WI38 (cell line): ENCODE measurements around the gene CSRP1.

Experiments
- H3K4me3 ChIP-seq: 2 replicates; pipeline ENCODE4 v1.5.1; 2011; ENCODE audit warnings: low read depth, mild to moderate bottlenecking, control low read depth, low read length
- TF ChIP-seq, protein P1 (sequence below): IDR thresholded peaks from 2 replicates; pipeline ENCODE4 v1.5.1; 2012; ENCODE audit warnings: low read depth, mild to moderate bottlenecking, control low read depth, low read length

The CSRP1 gene

DNA sequence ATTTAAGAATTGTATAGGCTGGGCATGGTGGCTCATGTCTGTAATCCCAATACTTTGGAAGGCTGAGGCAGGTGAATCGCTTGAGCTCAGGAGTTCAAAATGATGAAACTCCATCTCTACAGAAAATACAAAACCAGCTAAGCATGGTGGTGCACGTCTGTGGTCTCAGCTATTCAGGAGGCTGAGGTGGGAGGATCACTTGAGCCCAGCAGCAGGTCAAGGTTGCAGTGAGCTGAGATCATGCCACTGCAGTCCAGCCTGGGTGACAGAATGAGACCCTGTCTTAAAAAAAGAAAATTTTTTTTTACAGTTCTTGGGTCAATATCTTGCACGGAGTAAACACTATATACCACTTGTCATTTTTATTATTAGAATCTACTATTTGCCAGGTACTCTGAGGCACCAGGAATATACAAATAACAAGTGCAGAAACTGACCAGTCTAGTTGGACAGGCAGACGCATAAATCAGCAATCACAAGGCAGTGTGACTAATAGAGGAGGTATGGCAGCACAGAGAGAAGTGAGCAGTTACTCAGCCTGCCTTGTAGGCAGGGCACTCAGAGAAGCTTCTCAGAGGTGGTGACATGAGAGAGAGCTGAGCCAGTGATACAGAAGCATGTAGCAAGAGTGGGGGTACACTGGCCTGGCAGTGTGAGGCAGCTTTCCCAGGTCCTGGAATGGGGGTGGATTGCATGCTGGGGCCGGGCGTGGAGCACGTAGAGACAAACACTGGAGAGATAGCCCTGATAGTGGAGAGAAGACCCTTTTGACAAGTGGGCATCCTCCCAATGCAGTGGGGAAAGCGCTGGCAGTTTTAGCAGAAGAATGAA is 45.9 kb downstream of the CSRP1 start:
- TF ChIP-seq, protein P1, sequence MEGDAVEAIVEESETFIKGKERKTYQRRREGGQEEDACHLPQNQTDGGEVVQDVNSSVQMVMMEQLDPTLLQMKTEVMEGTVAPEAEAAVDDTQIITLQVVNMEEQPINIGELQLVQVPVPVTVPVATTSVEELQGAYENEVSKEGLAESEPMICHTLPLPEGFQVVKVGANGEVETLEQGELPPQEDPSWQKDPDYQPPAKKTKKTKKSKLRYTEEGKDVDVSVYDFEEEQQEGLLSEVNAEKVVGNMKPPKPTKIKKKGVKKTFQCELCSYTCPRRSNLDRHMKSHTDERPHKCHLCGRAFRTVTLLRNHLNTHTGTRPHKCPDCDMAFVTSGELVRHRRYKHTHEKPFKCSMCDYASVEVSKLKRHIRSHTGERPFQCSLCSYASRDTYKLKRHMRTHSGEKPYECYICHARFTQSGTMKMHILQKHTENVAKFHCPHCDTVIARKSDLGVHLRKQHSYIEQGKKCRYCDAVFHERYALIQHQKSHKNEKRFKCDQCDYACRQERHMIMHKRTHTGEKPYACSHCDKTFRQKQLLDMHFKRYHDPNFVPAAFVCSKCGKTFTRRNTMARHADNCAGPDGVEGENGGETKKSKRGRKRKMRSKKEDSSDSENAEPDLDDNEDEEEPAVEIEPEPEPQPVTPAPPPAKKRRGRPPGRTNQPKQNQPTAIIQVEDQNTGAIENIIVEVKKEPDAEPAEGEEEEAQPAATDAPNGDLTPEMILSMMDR = no peak
- peak overlapping the region; percentile 2; the same call in 1 of the 2 replicates for H3K4me3 ChIP-seq

DNA sequence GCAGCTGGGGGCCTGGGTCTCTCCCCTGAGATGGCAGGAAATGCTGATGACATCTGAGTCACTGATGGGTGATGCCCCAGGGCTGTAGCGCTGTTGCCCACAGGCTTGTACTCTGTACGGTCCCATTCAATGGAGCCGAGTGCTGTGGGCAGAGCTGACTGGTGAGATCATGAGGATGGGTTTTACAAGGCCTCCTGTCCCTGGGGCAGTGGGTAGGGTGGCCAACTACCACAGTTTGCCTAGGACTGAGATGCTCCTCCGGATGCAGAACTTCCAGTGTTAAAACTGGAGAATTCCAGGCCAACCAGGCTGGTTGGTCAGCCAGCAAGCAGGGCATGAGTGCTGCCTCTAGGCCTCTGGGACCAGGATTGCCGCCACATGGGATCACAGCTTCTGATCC is 47.1 kb downstream of the CSRP1 start:
- H3K4me3 ChIP-seq = no peak overlapping the region
- TF ChIP-seq, protein P1 = no peak

DNA sequence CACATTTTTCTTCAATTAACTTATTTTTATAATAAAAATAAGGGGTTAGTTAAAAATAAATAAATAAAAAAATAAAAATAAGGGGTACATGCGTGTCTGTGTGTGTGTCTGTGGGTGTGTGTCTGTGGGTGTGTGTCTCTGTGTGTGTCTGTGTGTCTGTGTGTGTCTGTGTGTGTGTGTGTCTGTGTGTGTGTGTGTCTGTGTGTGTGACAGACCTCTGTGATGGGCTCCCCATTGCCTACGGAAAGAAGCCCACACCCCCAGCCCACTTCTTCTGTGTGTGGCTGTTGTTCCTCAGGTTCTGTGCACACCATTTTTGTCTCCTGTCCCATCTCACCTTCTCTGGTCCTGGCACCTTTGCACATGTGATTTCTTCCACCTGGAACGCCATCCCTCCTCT is 47.9 kb downstream of the CSRP1 start:
- H3K4me3 ChIP-seq = no peak overlapping the region
- TF ChIP-seq, protein P1 = no peak

DNA sequence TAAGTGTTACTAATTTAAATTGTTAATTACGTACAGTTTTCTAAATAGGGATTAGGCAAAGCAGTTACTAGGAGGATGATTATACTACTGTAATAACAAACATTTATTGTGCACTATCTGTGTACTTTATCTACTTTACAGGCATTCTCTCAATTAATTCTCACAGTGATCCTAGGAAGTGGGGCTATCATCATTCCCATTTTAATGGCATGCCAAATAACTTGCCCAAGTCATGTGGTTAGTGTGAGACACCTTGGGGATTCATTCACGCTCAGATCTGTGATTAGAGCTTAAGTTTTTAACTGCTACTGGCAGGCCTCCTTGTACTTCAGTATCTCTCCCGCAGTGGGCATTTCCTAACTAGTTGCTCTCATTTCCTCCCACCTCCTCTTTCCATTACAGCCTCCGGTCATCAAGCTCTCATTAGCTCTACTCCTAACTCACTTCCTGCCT is 49.4 kb downstream of the CSRP1 start:
- H3K4me3 ChIP-seq = no peak overlapping the region; the same call in 1 of the 2 replicates
- TF ChIP-seq, protein P1 = no peak

DNA sequence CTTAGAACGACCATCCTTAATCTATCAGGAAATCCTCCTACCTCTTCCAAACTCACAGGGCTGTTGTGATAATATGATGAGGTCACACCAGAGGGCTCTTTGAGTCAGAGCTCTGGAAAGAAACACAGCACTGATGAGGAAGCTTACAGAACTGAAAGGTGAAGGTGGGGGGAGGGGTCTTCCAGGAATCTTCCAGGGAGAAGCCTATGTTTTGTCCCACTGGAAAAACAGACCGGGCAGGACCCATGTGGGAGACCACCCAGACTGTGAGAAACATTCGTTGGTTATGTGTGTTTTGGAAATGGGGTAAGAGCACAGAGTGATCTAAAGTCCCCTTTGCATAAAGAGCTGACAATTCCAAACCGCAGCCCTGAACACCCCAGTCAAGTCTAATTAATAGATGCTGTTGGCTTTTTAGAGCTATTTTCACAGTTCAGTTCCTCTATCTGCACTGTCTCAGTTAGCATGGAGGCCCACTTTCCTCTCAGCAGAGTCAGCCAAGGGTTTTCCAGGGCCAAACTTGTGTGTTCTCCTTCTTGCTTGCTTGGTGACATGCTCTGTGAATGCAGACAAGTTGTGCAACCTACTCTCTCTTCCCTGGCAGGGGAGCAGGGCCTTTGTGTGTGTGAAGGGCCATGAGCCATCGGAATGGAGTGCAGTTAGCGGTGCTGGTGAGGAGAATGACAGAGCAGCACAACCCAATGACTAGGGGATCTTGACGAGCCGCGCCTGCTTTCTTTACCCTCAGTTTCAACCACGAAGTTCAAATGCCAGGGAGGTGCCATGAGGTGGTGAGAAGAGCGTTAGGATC is 50.2 kb downstream of the CSRP1 start:
- H3K4me3 ChIP-seq = peak overlapping the region; percentile 20; the same call in 1 of the 2 replicates
- TF ChIP-seq, protein P1 = no peak

DNA sequence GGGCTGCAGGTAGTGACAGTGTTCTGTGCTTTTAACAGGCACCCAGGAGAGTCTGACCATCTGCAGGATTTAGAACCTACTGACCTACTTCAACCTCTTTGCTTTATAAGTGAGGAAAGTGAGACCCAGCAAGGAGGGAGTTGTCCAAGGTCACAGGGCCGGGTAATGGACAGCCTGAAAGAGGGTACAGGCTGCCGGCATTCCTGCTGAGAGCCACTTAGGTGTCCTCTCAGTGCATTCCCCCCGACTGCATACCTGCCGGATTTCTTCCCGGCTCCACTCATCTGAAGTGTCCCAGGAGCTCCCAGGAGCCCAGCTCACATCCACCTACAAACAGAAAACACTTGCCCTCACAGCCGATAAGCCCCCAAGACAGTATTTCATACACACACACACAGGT is 51.8 kb downstream of the CSRP1 start:
- no peak overlapping the region for H3K4me3 ChIP-seq
- TF ChIP-seq, protein P1 = no peak

DNA sequence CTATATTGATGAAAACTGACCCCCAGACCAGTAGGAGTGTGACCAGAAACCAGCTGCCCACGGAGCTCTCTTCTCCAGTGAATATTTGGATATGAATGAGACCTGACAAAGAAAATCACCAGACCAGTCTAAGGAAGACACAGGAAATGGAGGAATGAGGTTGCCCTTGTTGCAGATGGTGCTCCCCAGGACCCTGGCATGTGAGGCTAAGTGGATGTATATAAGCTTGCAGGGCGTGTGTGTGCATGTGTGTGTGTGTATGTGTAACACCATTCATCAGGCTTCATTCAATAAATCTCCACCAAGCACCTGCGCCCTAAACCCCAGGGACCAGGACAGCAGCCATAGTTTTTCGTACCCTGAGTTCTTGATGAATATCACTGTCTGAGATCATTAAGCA is 52.3 kb downstream of the CSRP1 start:
- no peak overlapping the region for H3K4me3 ChIP-seq
- TF ChIP-seq, protein P1 = no peak
